HEK293 (cell line): ENCODE data around the gene PAK5.

Source experiments
- CTCF ChIA-PET: fragments of 350-600 bp; formaldehyde crosslinking; extraction: SDS; loops from one replicate; lab custom pipeline; 2021; ENCODE audit warnings: antibody characterized with exemption; lab: Yijun Ruan, JAX
- POLR2A ChIA-PET: fragments of 300-600 bp; formaldehyde crosslinking; extraction: SDS; loops from one replicate; lab custom pipeline; 2020; ENCODE audit warnings: antibody characterized with exemption, inconsistent platforms; lab: Yijun Ruan, JAX
- H3K27ac ChIP-seq: fragments of 200-500 bp; sonication (Bioruptor generic); 2 replicates; pipeline ENCODE4 v1.5.1; 2014; ENCODE audit warnings: low read depth, low read length, control low read depth, inconsistent platforms; ENCODE audit errors: extremely low read depth
- H3K36me3 ChIP-seq, 2 experiments: fragments of 200-500 bp in 1 of 2; sonication (Bioruptor generic) in 1 of 2; 1 replicate in 1 of 2; 2 replicates in 1 of 2; pipeline ENCODE4 v1.5.1; 2014 to 2017; ENCODE audit warnings: inconsistent platforms in 2 of 2, low read length in 2 of 2; ENCODE audit not compliant: control insufficient read depth in 2 of 2, insufficient read depth in 1 of 2
- H3K4me1 ChIP-seq: fragments of 200-500 bp; sonication (Bioruptor generic); 2 replicates; pipeline ENCODE4 v1.5.1; 2014; ENCODE audit warnings: mild to moderate bottlenecking, low read length, inconsistent platforms; ENCODE audit not compliant: control insufficient read depth, insufficient read depth
- H3K4me3 ChIP-seq: 2 replicates; pipeline ENCODE4 v1.5.1; 2011; ENCODE audit warnings: low read depth, mild to moderate bottlenecking, control low read depth, low read length, moderate library complexity
- H3K9me3 ChIP-seq: fragments of 200-500 bp; sonication (Bioruptor generic); 2 replicates; pipeline ENCODE4 v1.5.1; 2014; ENCODE audit warnings: low read depth, low read length, inconsistent platforms; ENCODE audit not compliant: control insufficient read depth, insufficient read depth
- EGR2 ChIP-seq: fragments of 450-650 bp; formaldehyde crosslinking; IDR thresholded peaks from 2 replicates; pipeline ENCODE4 v1.5.1; 2016; ENCODE audit warnings: low read depth, missing biosample characterization, missing genetic modification characterization
- IKZF3 ChIP-seq: fragments of 450-650 bp; IDR thresholded peaks from 2 replicates; pipeline ENCODE4 v1.5.0; 2018; ENCODE audit warnings: missing biosample characterization, mild to moderate bottlenecking, missing genetic modification characterization, moderate library complexity
- KLF16 ChIP-seq: fragments of 450-650 bp; formaldehyde crosslinking; IDR thresholded peaks from 2 replicates; pipeline ENCODE4 v1.5.1; 2017; ENCODE audit warnings: missing biosample characterization, missing genetic modification characterization
- PRDM6 ChIP-seq: fragments of 450-650 bp; formaldehyde crosslinking; IDR thresholded peaks from 2 replicates; pipeline ENCODE4 v1.5.1; 2017; ENCODE audit warnings: missing biosample characterization, missing genetic modification characterization
- TCF7L2 ChIP-seq: IDR thresholded peaks from 2 replicates; pipeline ENCODE4 v1.6.1; 2011; ENCODE audit warnings: low read depth, mild to moderate bottlenecking, inconsistent platforms, low read length, moderate library complexity, borderline replicate concordance
- ZBTB48 ChIP-seq: fragments of 450-650 bp; formaldehyde crosslinking; IDR thresholded peaks from 2 replicates; pipeline ENCODE4 v1.5.1; 2016; ENCODE audit warnings: missing biosample characterization, missing genetic modification characterization
- ZNF280D ChIP-seq: fragments of 450-650 bp; formaldehyde crosslinking; IDR thresholded peaks from 2 replicates; pipeline ENCODE4 v1.5.1; 2016; ENCODE audit warnings: missing biosample characterization, missing genetic modification characterization
- ZNF426 ChIP-seq: fragments of 450-650 bp; formaldehyde crosslinking; IDR thresholded peaks from 2 replicates; pipeline ENCODE4 v1.5.1; 2017; ENCODE audit warnings: missing biosample characterization, missing genetic modification characterization, mild to moderate bottlenecking, inconsistent platforms, moderate library complexity
- ZNF518A ChIP-seq: fragments of 450-650 bp; formaldehyde crosslinking; conservative IDR thresholded peaks from 2 replicates; pipeline ENCODE4 v1.5.1; 2016; ENCODE audit warnings: low read depth, missing biosample characterization, missing genetic modification characterization
- ZNF621 ChIP-seq: fragments of 450-650 bp; formaldehyde crosslinking; IDR thresholded peaks from 2 replicates; pipeline ENCODE4 v1.5.1; 2017; ENCODE audit warnings: missing biosample characterization, missing genetic modification characterization
- ZNF692 ChIP-seq: fragments of 450-650 bp; formaldehyde crosslinking; IDR thresholded peaks from 2 replicates; pipeline ENCODE4 v1.5.1; 2016; ENCODE audit warnings: missing biosample characterization, missing genetic modification characterization
- ZNF785 ChIP-seq: fragments of 450-650 bp; formaldehyde crosslinking; IDR thresholded peaks from 2 replicates; pipeline ENCODE4 v1.5.1; 2016; ENCODE audit warnings: missing biosample characterization, missing genetic modification characterization
- ZNF837 ChIP-seq: fragments of 450-650 bp; formaldehyde crosslinking; IDR thresholded peaks from 2 replicates; pipeline ENCODE4 v1.5.1; 2016; ENCODE audit warnings: missing biosample characterization, missing genetic modification characterization
- ZSCAN5A ChIP-seq: fragments of 450-650 bp; formaldehyde crosslinking; IDR thresholded peaks from 2 replicates; pipeline ENCODE4 v1.5.1; 2016; ENCODE audit warnings: missing biosample characterization, missing genetic modification characterization

PAK5 gene

GRCh38 chr20:9498322-9498721 lies 340.6 kb downstream of the PAK5 start:
- Histone ChIP-seq H3K9me3 (no peaks in the 10 kb centered on the region), H3K4me1 (no peaks in the 10 kb centered on the region), H3K27ac (no peak overlapping the region), H3K36me3 (no peaks in the 10 kb centered on the region), H3K4me3 (no peak overlapping the region)
- TF ChIP-seq IKZF3 (tag by site-specific recombination), result no peak
- no peak for TF ChIP-seq ZNF785 (tag by site-specific recombination)
- TF ChIP-seq EGR2, result no peak
- no peak for TF ChIP-seq TCF7L2
- TF ChIP-seq ZNF837 (tag by site-specific recombination), result no peak
- no peak for TF ChIP-seq ZNF280D (tag by site-specific recombination)
- TF ChIP-seq ZBTB48 (tag by site-specific recombination), result no peak
- TF ChIP-seq ZNF692 (tag by site-specific recombination), result no peak
- TF ChIP-seq PRDM6 (tag by site-specific recombination), result no peak
- no peak for TF ChIP-seq KLF16 (tag by site-specific recombination)
- TF ChIP-seq ZSCAN5A (tag by site-specific recombination), result no peak
- ChIA-PET POLR2A (no interaction called here), CTCF (interaction anchor here (0.5 kb wide), 1 partner anchor 421 kb away, joined by 3 read pairs; no protein-coding TSS in a partner anchor)

GRCh38 chr20:9496155-9496554 lies 342.7 kb downstream of the PAK5 start:
- POLR2A ChIA-PET, result no interaction called here
- no peak overlapping the region for H3K27ac ChIP-seq
- no peaks in the 10 kb centered on the region for H3K9me3 ChIP-seq
- no peaks in the 10 kb centered on the region for H3K36me3 ChIP-seq
- TF ChIP-seq ZNF426, result no peak
- TF ChIP-seq ZNF621 (tag by site-specific recombination), result no peak
- no peak for TF ChIP-seq ZNF518A (tag by site-specific recombination)
- CTCF ChIA-PET, result no interaction called here
- H3K4me3 ChIP-seq, result no peak overlapping the region
- peaks cover 3% of the 10 kb centered on the region; the same call in 1 of the 2 replicates for H3K4me1 ChIP-seq
